ENCODE data around the gene CLNS1A.

DNA sequence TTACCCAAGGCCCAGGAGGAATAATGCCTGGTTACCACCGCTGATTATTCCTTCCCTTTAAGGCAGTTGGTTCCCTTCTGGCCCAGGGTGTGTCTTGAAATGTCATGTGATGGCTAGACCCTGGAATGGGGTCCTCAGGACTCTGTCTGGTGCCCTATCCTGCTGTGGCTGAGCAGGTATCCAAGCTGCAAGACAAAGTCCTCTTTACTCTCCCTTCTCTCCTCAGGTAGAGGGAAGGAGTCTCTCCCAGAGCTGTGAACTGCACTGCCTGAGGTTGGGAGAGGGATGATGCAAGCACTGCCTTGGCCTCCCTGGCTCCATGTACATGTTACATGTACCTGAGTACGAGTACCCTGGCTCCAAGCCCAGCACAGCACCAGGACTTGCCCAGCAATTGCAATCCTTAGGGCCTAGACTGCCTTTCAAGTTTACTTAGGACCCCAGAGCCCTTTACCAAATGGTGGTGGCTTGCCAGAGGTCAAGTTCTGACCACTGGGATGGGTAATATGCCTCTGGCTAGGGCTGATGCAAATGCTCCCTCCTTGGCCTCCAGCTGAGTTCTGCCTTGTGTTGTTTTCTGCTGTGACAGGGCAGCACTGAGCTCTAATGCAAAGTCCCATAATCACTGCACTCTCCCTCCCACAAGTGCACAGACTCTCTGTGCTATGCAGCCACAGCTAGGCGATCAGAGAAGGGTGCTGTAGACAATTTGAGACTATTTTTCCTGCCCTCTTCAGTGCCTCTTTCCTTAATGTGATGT, 68.5 kb downstream of the CLNS1A start:
- TF ChIP-seq, protein P1, sequence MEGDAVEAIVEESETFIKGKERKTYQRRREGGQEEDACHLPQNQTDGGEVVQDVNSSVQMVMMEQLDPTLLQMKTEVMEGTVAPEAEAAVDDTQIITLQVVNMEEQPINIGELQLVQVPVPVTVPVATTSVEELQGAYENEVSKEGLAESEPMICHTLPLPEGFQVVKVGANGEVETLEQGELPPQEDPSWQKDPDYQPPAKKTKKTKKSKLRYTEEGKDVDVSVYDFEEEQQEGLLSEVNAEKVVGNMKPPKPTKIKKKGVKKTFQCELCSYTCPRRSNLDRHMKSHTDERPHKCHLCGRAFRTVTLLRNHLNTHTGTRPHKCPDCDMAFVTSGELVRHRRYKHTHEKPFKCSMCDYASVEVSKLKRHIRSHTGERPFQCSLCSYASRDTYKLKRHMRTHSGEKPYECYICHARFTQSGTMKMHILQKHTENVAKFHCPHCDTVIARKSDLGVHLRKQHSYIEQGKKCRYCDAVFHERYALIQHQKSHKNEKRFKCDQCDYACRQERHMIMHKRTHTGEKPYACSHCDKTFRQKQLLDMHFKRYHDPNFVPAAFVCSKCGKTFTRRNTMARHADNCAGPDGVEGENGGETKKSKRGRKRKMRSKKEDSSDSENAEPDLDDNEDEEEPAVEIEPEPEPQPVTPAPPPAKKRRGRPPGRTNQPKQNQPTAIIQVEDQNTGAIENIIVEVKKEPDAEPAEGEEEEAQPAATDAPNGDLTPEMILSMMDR (conservative IDR thresholded peaks at IDR 0.05 in 1 of 2, IDR thresholded peaks at IDR 0.05 in 1 of 2; ENCODE audit: extremely low read depth in 1 of 2, insufficient read depth in 1 of 2, low read depth in 1 of 2, low read length in 2 of 2) = no peak
- no peak for TF ChIP-seq EZH2 (IDR thresholded peaks at IDR 0.05; ENCODE audit: borderline replicate concordance, low read length)

Measured in mammary epithelial cell (primary cell).